K562 (cell line): ENCODE results near the gene MIEN1. TPM values are rescaled to one million over a fixed set of nuclear protein-coding genes. Genes with fewer than 3 reads are reported as not detected.

Experiments
- ATAC-seq: fragments of 200-7000 bp; cut with Tn5 transposase; 3 replicates; pipeline ENCODE4 v1.9.1; 2020; ENCODE audit warnings: moderate library complexity
- BruUV-seq: library from RNA; stranded (reverse); fragments of 400-500 nt; replicated peaks from 2 replicates; lab custom pipeline; 2021; lab: Mats Ljungman, UMichigan
- CTCF ChIA-PET: fragments of 300-600 bp; formaldehyde crosslinking; extraction: SDS; loops from one replicate; lab custom pipeline; 2021; ENCODE audit warnings: low intra/inter-chr PET ratio; lab: Yijun Ruan, JAX
- POLR2A ChIA-PET: fragments of 300-600, 350-650 bp; sonication (Branson Sonifier 250); formaldehyde crosslinking; extraction: SDS; loops from one replicate; lab custom pipeline; 2021; ENCODE audit warnings: antibody characterized with exemption, inconsistent platforms; lab: Yijun Ruan, JAX
- DNase-seq, 4 experiments: peaks; one replicate each; pipeline versions ENCODE4 v3.0.0 to v3.0.0-alpha.2; 2011 to 2018; ENCODE audit warnings: low spot score in 3 of 4, mixed read lengths in 3 of 4; ENCODE audit errors: extremely low read depth in 1 of 4
- FAIRE-seq: peaks from 2 replicates; lab custom pipeline; 2011; peaks lifted over from hg19 to GRCh38; lab: Jason Lieb, UNC
- H2AFZ ChIP-seq: 2 replicates; pipeline ENCODE4 v1.6.0; 2011; ENCODE audit warnings: low read depth, low read length, control low read depth, inconsistent platforms
- H3K27ac ChIP-seq: fragments of 200-600 bp; 3 replicates; pipeline ENCODE4 v1.8.0; 2011; ENCODE audit warnings: low read depth, mild to moderate bottlenecking, control low read depth, inconsistent platforms, low read length, moderate library complexity, mixed read lengths; ENCODE audit errors: extremely low read depth
- H3K27me3 ChIP-seq, 2 experiments: fragments of 300-600 bp in 1 of 2; 2 replicates in 1 of 2; 3 replicates in 1 of 2; pipeline versions ENCODE4 v1.6.0 to v1.8.0; 2011; ENCODE audit warnings: inconsistent platforms in 2 of 2, low read length in 2 of 2, mild to moderate bottlenecking in 1 of 2, mixed read lengths in 1 of 2, moderate library complexity in 1 of 2; ENCODE audit not compliant: control insufficient read depth in 2 of 2, insufficient read depth in 2 of 2
- H3K36me3 ChIP-seq: fragments of 300-600 bp; 3 replicates; pipeline ENCODE4 v1.8.0; 2011; ENCODE audit warnings: mild to moderate bottlenecking, low read length, inconsistent platforms; ENCODE audit not compliant: control insufficient read depth, insufficient read depth
- H3K4me1 ChIP-seq, 2 experiments: fragments of 200-600 bp in 1 of 2; replicated peaks in 1 of 2; 2 replicates in 1 of 2; 3 replicates in 1 of 2; pipeline versions ENCODE4 v1.5.1 to v1.8.0; 2011; ENCODE audit warnings: inconsistent platforms in 2 of 2, low read length in 2 of 2, mild to moderate bottlenecking in 1 of 2, mixed read lengths in 1 of 2, moderate library complexity in 1 of 2; ENCODE audit not compliant: control insufficient read depth in 2 of 2, insufficient read depth in 2 of 2
- H3K4me2 ChIP-seq: 2 replicates; pipeline ENCODE4 v1.6.1; 2011; ENCODE audit warnings: low read length, control low read depth, inconsistent platforms, mixed read lengths; ENCODE audit not compliant: insufficient read depth
- H3K4me3 ChIP-seq: fragments of 200-600 bp; sonication (generic), shearing (Covaris generic); 2 replicates; pipeline ENCODE4 v1.5.1; 2016; ENCODE audit warnings: control low read depth, inconsistent platforms
- H3K79me2 ChIP-seq: fragments of 200-600 bp; 3 replicates; pipeline ENCODE4 v1.8.0; 2011; ENCODE audit warnings: low read length, inconsistent platforms; ENCODE audit not compliant: control insufficient read depth, insufficient read depth
- H3K9ac ChIP-seq, 2 experiments: 2 replicates each; pipeline versions ENCODE4 v1.6.0 to v1.6.1; 2011; ENCODE audit warnings: low read depth in 2 of 2, low read length in 2 of 2, control low read depth in 1 of 2, inconsistent platforms in 1 of 2, mild to moderate bottlenecking in 1 of 2, mixed read lengths in 1 of 2; ENCODE audit not compliant: insufficient read depth in 1 of 2
- H3K9me1 ChIP-seq: one replicate; pipeline ENCODE4 v1.6.0; 2011; ENCODE audit warnings: inconsistent platforms, mild to moderate bottlenecking, low read length, moderate library complexity; ENCODE audit not compliant: control insufficient read depth, insufficient read depth
- H3K9me3 ChIP-seq: replicated peaks from 2 replicates; pipeline ENCODE4 v1.5.1; 2011; ENCODE audit warnings: low read depth, low read length, inconsistent platforms; ENCODE audit not compliant: control insufficient read depth, insufficient read depth
- H4K20me1 ChIP-seq: replicated peaks from 2 replicates; pipeline ENCODE4 v1.6.1; 2011; ENCODE audit warnings: low read length, inconsistent platforms, mixed read lengths; ENCODE audit not compliant: control insufficient read depth, insufficient read depth
- CCNT2 ChIP-seq: IDR thresholded peaks from 2 replicates; pipeline ENCODE4 v1.6.1; 2011; ENCODE audit warnings: borderline replicate concordance, low read depth, mild to moderate bottlenecking, moderate library complexity, mixed read lengths, low read length; ENCODE audit not compliant: insufficient read length; ENCODE audit errors: extremely low read depth
- DIDO1 ChIP-seq: fragments of 450-650 bp; IDR thresholded peaks from 2 replicates; pipeline ENCODE4 v1.6.1; 2016; ENCODE audit warnings: low read depth, missing biosample characterization, missing genetic modification characterization
- FOSL1 ChIP-seq: fragments of 200-800 bp; sonication (Bioruptor generic); conservative IDR thresholded peaks from 2 replicates; pipeline ENCODE4 v1.6.1; 2016; ENCODE audit warnings: missing genetic modification characterization, missing compliant biosample characterization
- HCFC1 ChIP-seq: IDR thresholded peaks from 2 replicates; pipeline ENCODE4 v1.6.1; 2012; ENCODE audit warnings: low read depth, low read length, improper control_type of control experiment
- MTA3 ChIP-seq: fragments of 450-650 bp; formaldehyde crosslinking; IDR thresholded peaks from 2 replicates; pipeline ENCODE4 v1.6.1; 2017; ENCODE audit warnings: mild to moderate bottlenecking, borderline replicate concordance
- MYC ChIP-seq, 2 experiments: fragments of 250-450 bp in 1 of 2; sonication (Bioruptor Pico) in 1 of 2; IDR thresholded peaks; 2 replicates each; pipeline versions ENCODE4 v1.5.1 to v1.6.1; 2012 to 2021; ENCODE audit warnings: low read depth in 2 of 2, borderline replicate concordance in 1 of 2, improper control_type of control experiment in 1 of 2, low read length in 1 of 2, mild to moderate bottlenecking in 1 of 2, moderate library complexity in 1 of 2
- RBBP5 ChIP-seq: fragments of 200-600 bp; sonication (generic); IDR thresholded peaks from 2 replicates; pipeline ENCODE4 v1.6.1; 2012; ENCODE audit warnings: borderline replicate concordance, mild to moderate bottlenecking, low read length, control low read depth, inconsistent platforms; ENCODE audit not compliant: insufficient read depth, poor library complexity, severe bottlenecking
- RCOR1 ChIP-seq, 2 experiments: IDR thresholded peaks; 2 replicates each; pipeline ENCODE4 v1.6.1; 2012; ENCODE audit warnings: low read depth in 2 of 2, low read length in 2 of 2, borderline replicate concordance in 1 of 2, improper control_type of control experiment in 1 of 2
- SIN3A ChIP-seq, 2 experiments: fragments of 150-350 bp in 1 of 2; IDR thresholded peaks; 2 replicates each; pipeline ENCODE4 v1.6.1; 2011 to 2016; ENCODE audit warnings: borderline replicate concordance in 2 of 2, low read depth in 2 of 2, low read length in 2 of 2, mild to moderate bottlenecking in 2 of 2, moderate library complexity in 2 of 2; ENCODE audit not compliant: control insufficient read depth in 1 of 2
- ZBTB11 ChIP-seq, 3 experiments: fragments of 200-800 bp in 1 of 3; fragments of 250-450 bp in 1 of 3; fragments of 450-650 bp in 1 of 3; sonication (Bioruptor Pico) in 1 of 3; sonication (Bioruptor generic) in 1 of 3; formaldehyde crosslinking in 1 of 3; IDR thresholded peaks; 2 replicates each; pipeline versions ENCODE4 v1.6.1 to v1.8.0; 2016 to 2022; ENCODE audit warnings: mild to moderate bottlenecking in 2 of 3, missing genetic modification characterization in 2 of 3, missing compliant biosample characterization in 1 of 3, moderate library complexity in 1 of 3
- ZBTB7A ChIP-seq: IDR thresholded peaks from 2 replicates; pipeline ENCODE4 v1.6.1; 2011; ENCODE audit warnings: low read depth, mild to moderate bottlenecking, low read length, moderate library complexity, borderline replicate concordance; ENCODE audit not compliant: control insufficient read depth
- ZNF133 ChIP-seq: fragments of 250-450 bp; sonication (Bioruptor Pico); IDR thresholded peaks from 2 replicates; pipeline ENCODE4 v1.4.0; 2020; ENCODE audit warnings: mild to moderate bottlenecking
- ZNF282 ChIP-seq: sonication (generic); formaldehyde crosslinking; IDR thresholded peaks from 2 replicates; pipeline ENCODE4 v1.8.1; 2023; ENCODE audit warnings: missing genetic modification reagents
- ZNF583 ChIP-seq: fragments of 250-450 bp; sonication (Bioruptor Pico); IDR thresholded peaks from 2 replicates; pipeline ENCODE4 v1.4.0; 2020
- WGBS: fragments of 100-300 bp; shearing (Covaris generic); methylation state at CpG from one replicate; pipeline ENCODE4 v1.1.6; 2016; ENCODE audit warnings: low coverage, mixed read lengths; ENCODE audit not compliant: insufficient coverage; ENCODE audit errors: missing lambda C conversion rate; 5-methylcytosine and 5-hydroxymethylcytosine counted together
- in situ Hi-C: fragments of 300-500 bp; cut with MboI; formaldehyde crosslinking; loops from 4 replicates; pipeline ENCODE4 v1.15.0; 2018; ENCODE audit warnings: inconsistent platforms, mixed read lengths
- intact Hi-C: fragments of 100-400 bp; cut with micrococcal nuclease; formaldehyde crosslinking; loops from 2 replicates; pipeline ENCODE4 v1.14.2; 2022
- polyA plus RNA-seq, 8 experiments: library from polyadenylated mRNA; depleted of rRNA in 4 of 8; stranded (reverse) in 5 of 8; unstranded in 3 of 8; fragments of >200 nt; fragmentation: Nextera tagmentation in 2 of 8; fragmentation: Illumina TruSeq in 1 of 8; extraction: Ambion mirVana in 2 of 8; extraction: Trizol in 1 of 8; gene quantifications; 2 replicates each; pipeline versions ENCODE4 v1.2.1 to v1.2.3, GENCODE V29; 2011 to 2014; ENCODE audit warnings: inconsistent platforms in 1 of 8, missing spikeins in 1 of 8
- total RNA-seq, 7 experiments: library from RNA; depleted of rRNA in 6 of 7; stranded (reverse); fragments of >200 nt in 6 of 7; fragmentation: Illumina TruSeq in 2 of 7; extraction: Trizol in 2 of 7; gene quantifications; 2 replicates each; pipeline versions ENCODE4 v1.2.1 to v1.2.3, GENCODE V29; 2011 to 2021; ENCODE audit warnings: low replicate concordance in 1 of 7

Gene MIEN1
- total and polyA plus RNA-seq, 9 of the 15 experiments (the other 6 are each of a cell fraction or from before 2014, with no cell fraction given) = 61.3 to 142 (median 78.9) TPM

GRCh38 chr17:39687546-39688474, 42.5 kb downstream of the MIEN1 start, which contains the start of gene PGAP3:
TSS of gene PGAP3 (minus strand) at chr17:39688057. CDS start at chr17:39688014, 43 bp downstream.
- Histone ChIP-seq H3K4me2 (peak within 1 kb of the TSS; percentile 95), H3K9me3 (no peaks in the 10 kb centered on the region), H2AFZ (peak within 1 kb of the TSS; percentile 87), H3K27ac (peak within 1 kb of the TSS; percentile 78), H3K4me1 (peaks cover 16 to 20% of the 10 kb centered on the region in 2 experiments; a peak in 4 of 5 replicates), H3K9me1 (no peaks in the 10 kb centered on the region), H3K36me3 (no peaks in the 10 kb centered on the region), H3K27me3 (no peaks in the 10 kb centered on the region), H3K9ac (peak within 1 kb of the TSS; percentile 75 to 90), H4K20me1 (no peaks in the 10 kb centered on the region), H3K79me2 (peaks cover 7% of the 10 kb centered on the region; the same call in 2 of the 3 replicates), H3K4me3 (peak within 1 kb of the TSS; percentile 50)
- WGBS = 2% methylated on average over 32 of the region's 45 CpGs
- POLR2A ChIA-PET = interaction anchor here (0.5 to 2.0 kb wide), 21 partner anchors 9 to 406 kb away, joined by 3 to 16 read pairs (median 3); partner anchors contain the start of gene CDK12
- intact Hi-C loops (loop anchor here (5.0 kb wide), 1 partner anchor 44 kb away; the partner anchor contains the start of gene MIEN1), in situ Hi-C loops (no loop called here)
- CTCF ChIA-PET = interaction anchor here (0.5 to 1.3 kb wide), 2 partner anchors 66 to 287 kb away, joined by 3 to 4 read pairs; no protein-coding TSS in a partner anchor
- DNase-seq (peak; percentile 94 to 97 (median 94)), FAIRE-seq (peak; percentile 91), ATAC-seq (peak; percentile 93)
- BruUV-seq = TSS peak; percentile 93
- TF ChIP-seq ZNF282 (CRISPR knock-in tag) (no peak), MYC (IDR thresholded peaks at IDR 0.05; ENCODE audit: low read depth, low read length) (peak; percentile 56; the same call in 1 of the 2 replicates), MYC (CRISPR knock-in tag; IDR thresholded peaks at IDR 0.05; ENCODE audit: borderline replicate concordance, low read depth) (no peak), ZNF133 (CRISPR knock-in tag) (peak; percentile 57; the same call in 1 of the 2 replicates), RBBP5 (peak; percentile 84), CCNT2 (peak; percentile 55), SIN3A (IDR thresholded peaks at IDR 0.05; ENCODE audit: borderline replicate concordance in 2 of 2, control insufficient read depth in 1 of 2, low read depth in 2 of 2, low read length in 2 of 2) (peak in 1 of 2 experiments; percentile 23; a peak in 1 of 4 replicates), ZBTB7A (peak; percentile 47; the same call in 1 of the 2 replicates), DIDO1 (tag) (peak; percentile 60; the same call in 1 of the 2 replicates), ZBTB11 (CRISPR knock-in tag; IDR thresholded peaks at IDR 0.05) (peak; percentile 78 to 99 (median 79); a peak in 5 of 6 replicates), FOSL1 (tag) (peak; percentile 57), ZNF583 (CRISPR knock-in tag) (peak; percentile 47; the same call in 1 of the 2 replicates), MTA3 (peak; percentile 58; the same call in 1 of the 2 replicates), RCOR1 (IDR thresholded peaks at IDR 0.05; ENCODE audit: borderline replicate concordance in 1 of 2, low read depth in 2 of 2, low read length in 2 of 2) (no peak), HCFC1 (peak; percentile 78)
